ENCODE measurements around the gene HTR1E.

DNA sequence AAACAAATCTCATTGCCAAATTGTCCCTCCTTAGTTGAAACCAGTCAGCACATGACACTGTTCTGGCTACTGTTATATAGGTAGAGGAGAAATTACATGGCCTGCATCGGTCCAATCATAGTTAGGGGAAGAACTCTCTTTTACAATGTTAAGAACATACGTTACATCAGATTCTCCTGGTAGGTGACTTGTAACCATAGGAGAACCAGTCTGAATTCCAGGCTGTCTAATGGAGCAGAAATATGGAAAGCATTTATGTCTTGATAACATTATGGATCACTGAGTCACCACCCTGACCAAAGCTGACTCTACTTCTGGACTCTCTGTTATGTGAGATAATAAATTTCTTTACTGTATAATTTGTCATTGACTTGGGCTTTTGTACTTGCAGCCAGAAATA is 40.9 kb downstream of the HTR1E start:
- TF ChIP-seq EZH2phosphoT487 (IDR thresholded peaks at IDR 0.05; ENCODE audit: insufficient read depth, low read depth), result no peak
- TF ChIP-seq EZH2 (IDR thresholded peaks at IDR 0.05; ENCODE audit: insufficient read depth, poor library complexity, severe bottlenecking), result no peak
